Measurements from ENCODE around the gene TMEM63B.

Gene TMEM63B

GRCh38 chr6:44201200-44201599, 73.8 kb downstream of the TMEM63B start:
- no peak for TF ChIP-seq REST (IDR thresholded peaks at IDR 0.05; ENCODE audit: insufficient read depth in 1 of 2, low read depth in 2 of 2, low read length in 2 of 2)
- TF ChIP-seq SIN3A (IDR thresholded peaks at IDR 0.05; ENCODE audit: borderline replicate concordance, insufficient read depth, low read length), result no peak
- no peak for TF ChIP-seq TAF1 (IDR thresholded peaks at IDR 0.05; ENCODE audit: borderline replicate concordance, insufficient read depth, low read length)
- no peak for TF ChIP-seq POLR2AphosphoS5 (IDR thresholded peaks at IDR 0.05; ENCODE audit: low read depth, low read length)
- no peak for TF ChIP-seq FOXP2 (optimal IDR thresholded peaks at IDR 0.05; ENCODE audit: borderline replicate concordance, extremely low read depth, extremely low read length, insufficient read depth)

DNA sequence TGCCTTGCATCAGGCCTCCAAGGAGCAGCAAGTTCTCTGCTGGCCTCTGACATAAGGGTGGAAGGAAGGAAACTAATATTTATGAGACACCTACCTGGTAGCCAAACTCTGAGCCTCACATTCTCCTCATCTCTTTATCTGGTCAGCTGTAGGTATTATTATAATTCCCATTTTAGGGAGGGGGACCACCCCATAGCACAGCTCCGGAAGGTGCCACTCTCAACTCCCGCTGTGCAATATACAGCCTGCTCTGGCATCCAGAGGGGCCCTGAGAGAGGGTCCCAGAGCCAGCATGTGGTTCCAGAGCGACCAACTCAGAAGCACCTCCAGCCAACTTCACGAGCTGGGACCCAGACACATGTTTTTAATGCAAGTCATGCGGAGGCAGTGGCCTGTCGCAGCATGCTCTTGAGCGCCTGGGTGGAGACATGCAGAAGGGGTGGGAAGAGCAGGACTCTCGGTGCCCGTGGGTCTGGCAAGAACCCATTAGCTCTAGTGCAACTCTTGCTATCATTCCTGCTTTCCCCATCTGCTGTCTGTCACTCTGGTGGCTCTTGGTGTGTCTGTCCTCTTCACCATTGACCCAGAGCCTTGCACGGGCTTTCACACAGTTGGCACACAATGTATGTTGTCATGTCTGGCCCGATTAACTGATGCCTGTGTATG, 74.4 kb downstream of the TMEM63B start:
- TF ChIP-seq TAF1 (IDR thresholded peaks at IDR 0.05; ENCODE audit: borderline replicate concordance, insufficient read depth, low read length) (no peak), POLR2AphosphoS5 (IDR thresholded peaks at IDR 0.05; ENCODE audit: low read depth, low read length) (no peak)

DNA sequence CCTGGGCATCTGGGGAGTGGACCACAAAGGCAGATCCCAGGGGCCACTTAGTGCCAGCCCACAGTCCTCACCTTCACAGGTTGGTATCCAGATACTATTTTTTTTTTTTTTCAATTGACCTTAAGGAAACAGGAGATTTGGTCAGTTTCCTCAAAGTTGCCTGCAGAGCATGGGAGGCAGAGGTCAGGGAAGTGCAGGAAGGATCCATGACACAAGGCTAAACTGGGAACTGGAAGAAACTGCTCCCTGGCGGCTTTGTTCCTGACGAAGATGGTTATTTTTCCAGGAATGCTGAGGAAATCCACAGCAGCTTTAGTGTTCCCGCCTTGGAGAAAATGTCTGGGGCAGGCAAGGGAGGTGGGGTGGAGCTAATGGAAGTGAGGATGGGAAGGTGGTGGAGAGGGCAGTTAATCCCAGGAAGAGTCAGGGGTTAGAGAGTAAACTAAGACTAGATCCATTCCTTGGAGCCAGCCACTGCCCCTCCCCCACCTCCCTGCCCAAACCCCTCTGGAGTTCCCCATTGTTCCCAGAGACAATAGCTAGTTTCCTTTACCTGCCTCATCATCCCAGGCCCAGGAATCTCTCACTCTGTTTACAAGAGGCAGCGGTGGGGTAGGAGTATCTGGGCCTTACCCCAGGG, 75.1 kb downstream of the TMEM63B start:
- no peak for TF ChIP-seq POLR2AphosphoS5 (IDR thresholded peaks at IDR 0.05; ENCODE audit: low read depth, low read length)
- TF ChIP-seq REST (IDR thresholded peaks at IDR 0.05; ENCODE audit: insufficient read depth in 1 of 2, low read depth in 2 of 2, low read length in 2 of 2), result no peak
- no peak for TF ChIP-seq SIN3A (IDR thresholded peaks at IDR 0.05; ENCODE audit: borderline replicate concordance, insufficient read depth, low read length)
- no peak for TF ChIP-seq FOXP2 (optimal IDR thresholded peaks at IDR 0.05; ENCODE audit: borderline replicate concordance, extremely low read depth, extremely low read length, insufficient read depth)
- no peak for TF ChIP-seq TAF1 (IDR thresholded peaks at IDR 0.05; ENCODE audit: borderline replicate concordance, insufficient read depth, low read length)

DNA sequence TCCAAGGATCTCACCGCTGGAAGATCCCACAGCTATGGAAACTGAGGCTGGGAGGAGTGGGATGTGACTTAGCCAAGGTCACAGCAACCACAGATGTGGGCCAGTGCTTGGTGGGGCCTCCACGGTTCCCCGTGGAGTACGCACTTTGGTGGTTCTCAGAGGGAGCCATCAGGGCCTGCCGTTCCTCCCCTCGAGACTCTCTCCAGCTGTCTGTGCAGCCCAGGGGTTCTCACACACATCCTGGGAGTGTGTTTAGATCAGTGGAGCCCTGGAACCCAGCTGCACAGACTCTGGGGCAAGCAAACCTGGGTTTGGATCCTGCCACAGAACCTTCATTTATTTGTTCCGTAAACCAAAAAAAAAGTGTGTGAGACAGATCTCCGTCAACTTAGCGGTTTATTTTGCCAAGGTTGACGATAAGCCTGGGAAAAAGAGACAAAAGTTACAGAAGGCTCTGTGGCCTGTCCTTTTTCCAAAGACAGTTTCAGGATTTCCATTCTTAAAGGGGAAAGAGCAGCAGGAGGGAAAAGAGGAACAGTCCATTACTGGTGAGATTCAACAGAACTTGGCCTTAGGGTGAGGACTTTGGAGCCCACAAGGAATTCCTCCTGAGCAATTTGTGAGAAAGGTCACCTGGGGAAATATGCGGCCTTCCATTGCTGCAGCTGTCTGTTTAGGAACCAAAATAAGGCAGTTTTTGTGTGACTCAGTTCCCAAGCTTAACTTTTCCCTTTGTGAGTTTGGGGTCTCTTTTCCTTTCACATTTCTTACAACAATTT, 75.8 kb downstream of the TMEM63B start:
- TF ChIP-seq POLR2AphosphoS5 (IDR thresholded peaks at IDR 0.05; ENCODE audit: low read depth, low read length) (no peak), REST (IDR thresholded peaks at IDR 0.05; ENCODE audit: insufficient read depth in 1 of 2, low read depth in 2 of 2, low read length in 2 of 2) (no peak), FOXP2 (optimal IDR thresholded peaks at IDR 0.05; ENCODE audit: borderline replicate concordance, extremely low read depth, extremely low read length, insufficient read depth) (no peak), SIN3A (IDR thresholded peaks at IDR 0.05; ENCODE audit: borderline replicate concordance, insufficient read depth, low read length) (no peak), TAF1 (IDR thresholded peaks at IDR 0.05; ENCODE audit: borderline replicate concordance, insufficient read depth, low read length) (no peak)

GRCh38 chr6:44203955-44204354, 76.6 kb downstream of the TMEM63B start:
- TF ChIP-seq SIN3A (IDR thresholded peaks at IDR 0.05; ENCODE audit: borderline replicate concordance, insufficient read depth, low read length) (no peak), TAF1 (IDR thresholded peaks at IDR 0.05; ENCODE audit: borderline replicate concordance, insufficient read depth, low read length) (no peak), POLR2AphosphoS5 (IDR thresholded peaks at IDR 0.05; ENCODE audit: low read depth, low read length) (no peak), REST (IDR thresholded peaks at IDR 0.05; ENCODE audit: insufficient read depth in 1 of 2, low read depth in 2 of 2, low read length in 2 of 2) (no peak), FOXP2 (optimal IDR thresholded peaks at IDR 0.05; ENCODE audit: borderline replicate concordance, extremely low read depth, extremely low read length, insufficient read depth) (no peak)
